HepG2 (cell line): ENCODE results near the gene CCDC59. TPM values are rescaled to one million over a fixed set of nuclear protein-coding genes. Genes with fewer than 3 reads are reported as not detected.
A peak's percentile ranks its signal among the peaks of the same experiment; 100 is the strongest.

Experiments used
- ATAC-seq: fragments of 200-7000 bp; cut with Tn5 transposase; 3 replicates; pipeline ENCODE4 v1.9.1; 2020; ENCODE audit warnings: mild to moderate bottlenecking, moderate library complexity
- BruUV-seq: library from RNA; stranded (reverse); fragments of 400-500 nt; replicated peaks from 2 replicates; lab custom pipeline; 2021; lab: Mats Ljungman, UMichigan
- CTCF ChIA-PET: fragments of 300-600 bp; formaldehyde crosslinking; extraction: SDS; loops from one replicate; lab custom pipeline; 2021; ENCODE audit warnings: low total read pairs, inconsistent platforms, low intra/inter-chr PET ratio; lab: Yijun Ruan, JAX
- POLR2A ChIA-PET: fragments of 350-600 bp; sonication (Branson Sonifier 250); formaldehyde crosslinking; loops from one replicate; lab custom pipeline; 2020; ENCODE audit warnings: antibody characterized with exemption, inconsistent platforms; lab: Yijun Ruan, JAX
- DNase-seq: peaks from one replicate; pipeline ENCODE4 v3.0.0-alpha.2; 2015; ENCODE audit warnings: low spot score
- FAIRE-seq: peaks from 3 replicates; lab custom pipeline; 2011; peaks lifted over from hg19 to GRCh38; lab: Jason Lieb, UNC
- H2AFZ ChIP-seq: one replicate; pipeline ENCODE4 v1.6.1; 2011; ENCODE audit warnings: low read length, inconsistent platforms
- H3K27ac ChIP-seq: fragments of 300-600 bp; 3 replicates; pipeline ENCODE4 v1.8.0; 2011; ENCODE audit warnings: mixed run types, mild to moderate bottlenecking, mixed read lengths, low read length, inconsistent platforms; ENCODE audit not compliant: insufficient read depth; ENCODE audit errors: extremely low read length
- H3K27me3 ChIP-seq, 2 experiments: fragments of 200-600 bp in 1 of 2; 2 replicates in 1 of 2; 3 replicates in 1 of 2; pipeline versions ENCODE4 v1.6.0 to v1.8.0; 2011; ENCODE audit warnings: low read length in 2 of 2, mild to moderate bottlenecking in 2 of 2, moderate library complexity in 2 of 2, inconsistent platforms in 1 of 2; ENCODE audit not compliant: insufficient read depth in 2 of 2, control insufficient read depth in 1 of 2
- H3K36me3 ChIP-seq, 2 experiments: fragments of 200-600 bp in 1 of 2; replicated peaks in 1 of 2; 2 replicates in 1 of 2; 3 replicates in 1 of 2; pipeline versions ENCODE4 v1.5.1 to v1.8.0; 2011; ENCODE audit warnings: low read length in 2 of 2, inconsistent platforms in 1 of 2; ENCODE audit not compliant: insufficient read depth in 2 of 2, control insufficient read depth in 1 of 2
- H3K4me1 ChIP-seq: 2 replicates; pipeline ENCODE4 v1.5.1; 2012; ENCODE audit warnings: low read length, inconsistent platforms; ENCODE audit not compliant: insufficient read depth
- H3K4me2 ChIP-seq: 2 replicates; pipeline ENCODE4 v1.6.0; 2011; ENCODE audit warnings: low read depth, low read length, inconsistent platforms
- H3K4me3 ChIP-seq, 3 experiments: fragments of 200-600 bp in 1 of 3; sonication (generic), shearing (Covaris generic) in 1 of 3; replicated peaks in 1 of 3; 2 replicates each; pipeline ENCODE4 v1.5.1; 2011 to 2016; ENCODE audit warnings: low read length in 3 of 3, inconsistent platforms in 2 of 3, low read depth in 2 of 3, mild to moderate bottlenecking in 2 of 3, control low read depth in 1 of 3, mixed read lengths in 1 of 3; ENCODE audit not compliant: insufficient read depth in 1 of 3
- H3K79me2 ChIP-seq: one replicate; pipeline ENCODE4 v1.6.1; 2011; ENCODE audit warnings: low read length, inconsistent platforms; ENCODE audit not compliant: insufficient read depth
- H3K9ac ChIP-seq: 2 replicates; pipeline ENCODE4 v1.6.0; 2011; ENCODE audit warnings: mild to moderate bottlenecking, low read depth, low read length, inconsistent platforms; ENCODE audit not compliant: insufficient read depth
- H3K9me3 ChIP-seq: 2 replicates; pipeline ENCODE4 v1.5.1; 2012; ENCODE audit warnings: mild to moderate bottlenecking, low read length
- H4K20me1 ChIP-seq: 2 replicates; pipeline ENCODE4 v1.6.0; 2011; ENCODE audit warnings: inconsistent platforms, mild to moderate bottlenecking, low read length, moderate library complexity; ENCODE audit not compliant: insufficient read depth
- GATAD1 ChIP-seq: IDR thresholded peaks from 2 replicates; pipeline ENCODE4 v1.6.1; 2016; ENCODE audit warnings: missing genetic modification reagents, missing compliant biosample characterization
- NFE2 ChIP-seq: sonication (generic); formaldehyde crosslinking; IDR thresholded peaks from 2 replicates; pipeline ENCODE4 v1.4.0; 2020; ENCODE audit warnings: missing genetic modification reagents
- RAD21 ChIP-seq: fragments of 450-650 bp; formaldehyde crosslinking; IDR thresholded peaks from 2 replicates; pipeline ENCODE4 v1.5.0; 2020; ENCODE audit warnings: mild to moderate bottlenecking
- SMAD9 ChIP-seq: sonication (generic); formaldehyde crosslinking; IDR thresholded peaks from 2 replicates; pipeline ENCODE4 v1.5.1; 2020; ENCODE audit warnings: mild to moderate bottlenecking, missing genetic modification reagents
- SP4 ChIP-seq: sonication (generic); formaldehyde crosslinking; IDR thresholded peaks from 2 replicates; pipeline ENCODE4 v1.8.1; 2023; ENCODE audit warnings: mild to moderate bottlenecking, missing genetic modification reagents
- ZFAT ChIP-seq: sonication (generic); formaldehyde crosslinking; conservative IDR thresholded peaks from 2 replicates; pipeline ENCODE4 v1.8.1; 2023; ENCODE audit warnings: missing genetic modification reagents, inconsistent platforms
- ZNF382 ChIP-seq: sonication (generic); formaldehyde crosslinking; IDR thresholded peaks from 2 replicates; pipeline ENCODE4 v1.5.0; 2020; ENCODE audit warnings: missing genetic modification reagents, mild to moderate bottlenecking, borderline replicate concordance
- ZNF430 ChIP-seq: sonication (generic); formaldehyde crosslinking; IDR thresholded peaks from 2 replicates; pipeline ENCODE4 v1.9.0; 2021; ENCODE audit warnings: mild to moderate bottlenecking, missing genetic modification reagents
- ZZZ3 ChIP-seq: sonication (generic); formaldehyde crosslinking; IDR thresholded peaks from 2 replicates; pipeline ENCODE4 v1.4.0; 2020; ENCODE audit warnings: missing genetic modification reagents, mild to moderate bottlenecking, borderline replicate concordance
- WGBS: methylation state at CpG from one replicate; pipeline ENCODE4 v1.1.6; 2017; ENCODE audit warnings: low lambda C conversion rate; 5-methylcytosine and 5-hydroxymethylcytosine counted together
- in situ Hi-C: cut with HindIII; loops from 2 replicates; pipeline ENCODE4 v1.10.0; 2017; ENCODE audit warnings: low pct_unique_long_range_greater_than_20kb; ENCODE audit not compliant: extremely low pct_ligation_motif_present
- intact Hi-C: fragments of 100-400 bp; cut with micrococcal nuclease; formaldehyde crosslinking; loops from one replicate; pipeline ENCODE4 v1.10.0; 2022; ENCODE audit not compliant: unreplicated experiment
- polyA plus RNA-seq, 8 experiments: library from polyadenylated mRNA; depleted of rRNA in 3 of 8; stranded (reverse) in 7 of 8; unstranded in 1 of 8; fragments of >200 nt; fragmentation: Illumina TruSeq in 4 of 8; extraction: Trizol in 4 of 8; gene quantifications; 2 replicates each; pipeline versions ENCODE4 v1.2.1 to v1.2.3, GENCODE V29; 2011 to 2016; ENCODE audit warnings: low read depth in 4 of 8, missing spikeins in 1 of 8, mixed read lengths in 1 of 8; ENCODE audit not compliant: insufficient read depth in 1 of 8
- total RNA-seq, 5 experiments: library from RNA; depleted of rRNA; stranded (reverse); fragments of >200 nt; fragmentation: Illumina TruSeq; extraction: Trizol; gene quantifications; 2 replicates each; pipeline ENCODE4 v1.2.3, GENCODE V29; 2016; ENCODE audit warnings: low read depth in 1 of 5
- TF ChIP-seq, protein P1 (sequence below): fragments of 450-650 bp; IDR thresholded peaks from 2 replicates; pipeline ENCODE4 v1.6.1; 2016

The CCDC59 gene
- total and polyA plus RNA-seq, 2 of the 13 experiments (the other 11 are each of a cell fraction or from before 2014, with no cell fraction given), result 16.1 to 81.3 TPM

DNA sequence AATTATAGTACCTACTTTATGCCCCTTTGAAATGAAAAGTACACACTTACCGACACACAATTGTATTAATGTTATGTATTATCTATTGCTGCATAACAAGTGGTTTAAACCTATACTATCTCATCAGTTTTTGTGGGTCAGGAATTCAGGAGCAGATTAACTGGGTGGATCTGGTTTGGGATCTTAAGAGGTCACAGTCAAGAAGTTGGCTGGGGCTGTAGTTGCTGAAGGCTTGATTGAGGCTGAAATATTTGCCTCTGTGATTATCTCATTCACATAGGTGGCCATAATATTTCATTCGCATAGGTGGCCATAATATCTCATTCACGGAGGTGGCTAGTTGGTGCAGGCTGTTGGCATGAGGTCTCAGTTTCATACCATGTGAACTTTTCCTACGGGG, 5.8 kb upstream of the CCDC59 start:
- CTCF ChIA-PET, result no interaction called here
- Histone ChIP-seq H3K4me2 (no peak overlapping the region), H3K9ac (no peak overlapping the region), H3K36me3 (no peaks in the 10 kb centered on the region), H3K4me1 (peaks cover 9% of the 10 kb centered on the region; the same call in 1 of the 2 replicates), H3K27me3 (no peaks in the 10 kb centered on the region; a peak in 1 of 5 replicates), H2AFZ (no peak overlapping the region), H3K4me3 (no peak overlapping the region), H4K20me1 (no peaks in the 10 kb centered on the region), H3K9me3 (no peaks in the 10 kb centered on the region), H3K27ac (no peak overlapping the region), H3K79me2 (peaks cover 9% of the 10 kb centered on the region)
- intact Hi-C loops (no loop called here), in situ Hi-C loops (no loop called here)
- no peak for FAIRE-seq
- WGBS, result 91% methylated on average over 4 of the region's 4 CpGs
- POLR2A ChIA-PET, result no interaction called here
- BruUV-seq, result no TSS peak
- no peak for ATAC-seq
- DNase-seq, result no peak
- TF ChIP-seq, protein P1, sequence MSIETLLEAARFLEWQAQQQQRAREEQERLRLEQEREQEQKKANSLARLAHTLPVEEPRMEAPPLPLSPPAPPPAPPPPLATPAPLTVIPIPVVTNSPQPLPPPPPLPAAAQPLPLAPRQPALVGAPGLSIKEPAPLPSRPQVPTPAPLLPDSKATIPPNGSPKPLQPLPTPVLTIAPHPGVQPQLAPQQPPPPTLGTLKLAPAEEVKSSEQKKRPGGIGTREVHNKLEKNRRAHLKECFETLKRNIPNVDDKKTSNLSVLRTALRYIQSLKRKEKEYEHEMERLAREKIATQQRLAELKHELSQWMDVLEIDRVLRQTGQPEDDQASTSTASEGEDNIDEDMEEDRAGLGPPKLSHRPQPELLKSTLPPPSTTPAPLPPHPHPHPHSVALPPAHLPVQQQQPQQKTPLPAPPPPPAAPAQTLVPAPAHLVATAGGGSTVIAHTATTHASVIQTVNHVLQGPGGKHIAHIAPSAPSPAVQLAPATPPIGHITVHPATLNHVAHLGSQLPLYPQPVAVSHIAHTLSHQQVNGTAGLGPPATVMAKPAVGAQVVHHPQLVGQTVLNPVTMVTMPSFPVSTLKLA, result peak; percentile 66
- TF ChIP-seq ZFAT (CRISPR knock-in tag), result no peak

DNA sequence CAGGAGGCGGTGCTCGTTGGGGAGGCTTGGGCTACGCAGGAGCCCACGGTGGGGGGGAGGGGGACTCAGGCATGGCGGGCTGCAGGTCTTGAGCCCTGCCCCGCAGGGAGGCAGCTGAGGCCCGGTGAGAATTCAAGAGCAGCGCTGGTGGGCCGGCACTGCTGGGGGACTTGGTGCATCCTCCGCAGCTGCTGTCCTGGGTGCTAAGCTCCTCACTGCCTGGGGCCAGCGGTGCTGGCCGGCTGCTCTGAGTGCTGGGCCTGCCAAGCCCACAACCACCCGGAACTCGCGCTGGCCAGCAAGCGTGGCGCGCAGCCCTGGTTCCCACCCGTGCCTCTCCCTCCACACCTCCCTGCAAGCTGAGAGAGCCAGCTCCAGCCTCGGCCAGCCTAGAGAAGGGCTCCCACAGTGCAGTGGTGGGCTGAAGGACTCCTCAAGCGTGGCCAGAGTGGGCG, 3.3 kb upstream of the CCDC59 start:
- DNase-seq (no peak), FAIRE-seq (no peak), ATAC-seq (no peak)
- Histone ChIP-seq H3K4me2 (no peak overlapping the region), H3K36me3 (no peaks in the 10 kb centered on the region), H3K9ac (no peak overlapping the region), H3K79me2 (peaks cover 26% of the 10 kb centered on the region), H2AFZ (no peak overlapping the region), H4K20me1 (no peaks in the 10 kb centered on the region), H3K9me3 (no peaks in the 10 kb centered on the region), H3K27ac (no peak overlapping the region), H3K4me1 (peaks cover 15% of the 10 kb centered on the region), H3K27me3 (no peaks in the 10 kb centered on the region; a peak in 1 of 5 replicates), H3K4me3 (no peak overlapping the region)
- ChIA-PET CTCF (no interaction called here), POLR2A (no interaction called here)
- in situ Hi-C loops (no loop called here), intact Hi-C loops (no loop called here)
- TF ChIP-seq NFE2 (CRISPR knock-in tag), result no peak
- TF ChIP-seq ZNF430, result no peak
- TF ChIP-seq ZZZ3 (CRISPR knock-in tag), result no peak
- no peak for TF ChIP-seq SMAD9
- no peak for TF ChIP-seq ZNF382 (CRISPR knock-in tag)
- no peak for TF ChIP-seq SP4 (CRISPR knock-in tag)
- TF ChIP-seq GATAD1 (CRISPR knock-in tag), result no peak
- TF ChIP-seq RAD21 (CRISPR knock-in tag), result no peak
- 79% methylated on average over 10 of the region's 22 CpGs for WGBS
- no TSS peak for BruUV-seq
